CD4-positive, alpha-beta T cell treated with Interleukin-17A for 4 hours (primary cell): ENCODE data around the gene GRPEL2.
A peak's percentile ranks its signal among the peaks of the same experiment; 100 is the strongest.

ENCODE experiments used
- DNase-seq: peaks from one replicate; pipeline ENCODE4 v3.0.0-alpha.2; 2020; ENCODE audit warnings: mixed read lengths

The GRPEL2 gene

GRCh38 chr5:149345147-149345891 is at the start of gene GRPEL2:
TSS of gene GRPEL2 (plus strand) at chr5:149345499. CDS start at chr5:149345540, 41 bp downstream.
- DNase-seq = peak; percentile 91

- DNase-seq = no peak
Measured at GRCh38 chr5:149297340-149298025, 47.8 kb upstream of the GRPEL2 start.

- DNase-seq = peak; percentile 12
Measured at GRCh38 chr5:149298163-149298562, 47.1 kb upstream of the GRPEL2 start.

GRCh38 chr5:149298842-149299404 is 46.4 kb upstream of the GRPEL2 start:
- DNase-seq = peak; percentile 9

- no peak for DNase-seq
Measured at GRCh38 chr5:149299451-149300054, 45.7 kb upstream of the GRPEL2 start.

GRCh38 chr5:149300441-149300840 is 44.9 kb upstream of the GRPEL2 start:
- DNase-seq = no peak

GRCh38 chr5:149301049-149301743 is 44.1 kb upstream of the GRPEL2 start:
- DNase-seq = no peak

GRCh38 chr5:149301744-149302380 is 43.4 kb upstream of the GRPEL2 start:
- no peak for DNase-seq

- no peak for DNase-seq
Measured at GRCh38 chr5:149302641-149303040, 42.7 kb upstream of the GRPEL2 start.

GRCh38 chr5:149303210-149303609 is 42.1 kb upstream of the GRPEL2 start:
- no peak for DNase-seq

- no peak for DNase-seq
Measured at GRCh38 chr5:149304195-149305078, 40.9 kb upstream of the GRPEL2 start.

- DNase-seq = no peak
Measured at GRCh38 chr5:149309354-149309753, 35.9 kb upstream of the GRPEL2 start.

- no peak for DNase-seq
Measured at GRCh38 chr5:149310488-149310887, 34.8 kb upstream of the GRPEL2 start.

- no peak for DNase-seq
Measured at GRCh38 chr5:149310947-149311658, 34.2 kb upstream of the GRPEL2 start.

GRCh38 chr5:149313151-149313841 is 32.0 kb upstream of the GRPEL2 start:
- DNase-seq = no peak

- DNase-seq = no peak
Measured at GRCh38 chr5:149314571-149315111, 30.7 kb upstream of the GRPEL2 start.

- no peak for DNase-seq
Measured at GRCh38 chr5:149315753-149316152, 29.5 kb upstream of the GRPEL2 start.

GRCh38 chr5:149317281-149318048 is 27.8 kb upstream of the GRPEL2 start:
- peak; percentile 65 for DNase-seq

GRCh38 chr5:149319174-149319573 is 26.1 kb upstream of the GRPEL2 start:
- no peak for DNase-seq
